PC-3 (cell line): ENCODE data around the gene SYP. TPM values are rescaled to one million over a fixed set of nuclear protein-coding genes. Genes with fewer than 3 reads are reported as not detected.

Source experiments
- ATAC-seq: fragments of 200-7000 bp; cut with Tn5 transposase; 2 replicates; pipeline ENCODE4 v1.9.1; 2020; ENCODE audit warnings: mild to moderate bottlenecking, moderate library complexity
- BruUV-seq: library from RNA; stranded (reverse); fragments of 400-500 nt; replicated peaks from 2 replicates; lab custom pipeline; 2021; lab: Mats Ljungman, UMichigan
- CTCF ChIA-PET: fragments of 300-600 bp; sonication (Branson Sonifier 250); formaldehyde crosslinking; loops from one replicate; lab custom pipeline; 2022; ENCODE audit warnings: antibody characterized with exemption; lab: Charles Lee
- POLR2A ChIA-PET: fragments of 300-600 bp; sonication (Branson Sonifier 250); formaldehyde crosslinking; loops from one replicate; lab custom pipeline; 2022; ENCODE audit warnings: antibody characterized with exemption; ENCODE audit not compliant: unreplicated experiment; lab: Charles Lee
- DNase-seq: peaks from one replicate; pipeline ENCODE4 v3.0.0-alpha.2; 2015
- H2AFZ ChIP-seq: fragments of 300-600 bp; sonication (generic); 2 replicates; pipeline ENCODE4 v1.6.0; 2016; ENCODE audit warnings: antibody characterized with exemption, low read length
- H3F3A ChIP-seq: fragments of 300-600 bp; sonication (generic); one replicate; pipeline ENCODE4 v1.6.0; 2017; ENCODE audit warnings: antibody characterized with exemption, low read length, control low read depth, mild to moderate bottlenecking; ENCODE audit not compliant: unreplicated experiment
- H3K27ac ChIP-seq: fragments of 300-600 bp; sonication (generic); 2 replicates; pipeline ENCODE4 v1.5.1; 2016; ENCODE audit warnings: mild to moderate bottlenecking, low read length
- H3K27me3 ChIP-seq: fragments of 300-600 bp; sonication (generic); 2 replicates; pipeline ENCODE4 v1.6.1; 2016; ENCODE audit warnings: low read length, mixed read lengths
- H3K36me3 ChIP-seq: fragments of 300-600 bp; sonication (generic); 2 replicates; pipeline ENCODE4 v1.6.1; 2016; ENCODE audit warnings: low read depth, mixed run types, low read length, mixed read lengths
- H3K4me1 ChIP-seq: fragments of 300-600 bp; sonication (generic); 2 replicates; pipeline ENCODE4 v1.5.1; 2016; ENCODE audit warnings: low read length; ENCODE audit not compliant: insufficient read depth
- H3K4me2 ChIP-seq: fragments of 300-600 bp; sonication (generic); 2 replicates; pipeline ENCODE4 v1.6.0; 2016; ENCODE audit warnings: low read length
- H3K4me3 ChIP-seq: fragments of 300-600 bp; sonication (generic); 2 replicates; pipeline ENCODE4 v1.5.1; 2016; ENCODE audit warnings: mild to moderate bottlenecking, low read length, mixed read lengths
- H3K79me2 ChIP-seq: fragments of 300-600 bp; sonication (generic); 2 replicates; pipeline ENCODE4 v1.6.1; 2017; ENCODE audit warnings: low read length, mixed read lengths
- H3K9ac ChIP-seq: fragments of 300-600 bp; sonication (generic); 2 replicates; pipeline ENCODE4 v1.6.0; 2016; ENCODE audit warnings: mild to moderate bottlenecking, low read length
- H3K9me2 ChIP-seq: fragments of 300-600 bp; sonication (generic); replicated peaks from 2 replicates; pipeline ENCODE4 v1.6.1; 2016; ENCODE audit warnings: mixed run types, low read length, mixed read lengths
- H3K9me3 ChIP-seq: fragments of 300-600 bp; sonication (generic); 2 replicates; pipeline ENCODE4 v1.6.1; 2016; ENCODE audit warnings: low read length, mixed read lengths
- H4K20me1 ChIP-seq: fragments of 300-600 bp; sonication (generic); 2 replicates; pipeline ENCODE4 v1.6.1; 2016; ENCODE audit warnings: low read length, mixed read lengths
- CTCF ChIP-seq: fragments of 300-600 bp; sonication (generic); conservative IDR thresholded peaks from 2 replicates; pipeline ENCODE4 v1.5.1; 2017; ENCODE audit warnings: antibody characterized with exemption, low read depth, mild to moderate bottlenecking, low read length
- EZH2 ChIP-seq: fragments of 300-600 bp; sonication (generic); IDR thresholded peaks from one replicate; pipeline ENCODE4 v1.6.1; 2017; ENCODE audit warnings: antibody characterized with exemption, mild to moderate bottlenecking, low read length; ENCODE audit not compliant: unreplicated experiment
- EZH2phosphoT487 ChIP-seq: fragments of 300-600 bp; sonication (generic); IDR thresholded peaks from 2 replicates; pipeline ENCODE4 v1.6.1; 2018; ENCODE audit warnings: mild to moderate bottlenecking, antibody characterized with exemption, low read length, borderline replicate concordance
- intact Hi-C: fragments of 100-400 bp; cut with micrococcal nuclease; formaldehyde crosslinking; loops from 2 replicates; pipeline ENCODE4 v1.9.0; 2023
- total RNA-seq: library from RNA; depleted of rRNA; stranded (reverse); fragments of >200 nt; gene quantifications from 2 replicates; pipeline ENCODE4 v1.2.3, GENCODE V29; 2014

The SYP gene
- total RNA-seq, 1 experiment from 2014 or later = 0.47 TPM

GRCh38 chrX:49177873-49178480 lies 22.0 kb downstream of the SYP start:
- H3K9ac ChIP-seq = no peak overlapping the region
- ChIA-PET POLR2A (no interaction called here), CTCF (no interaction called here)
- H3K9me3 ChIP-seq = no peaks in the 10 kb centered on the region
- H3K9me2 ChIP-seq = no peaks in the 10 kb centered on the region
- no peaks in the 10 kb centered on the region for H3K27me3 ChIP-seq
- TF ChIP-seq EZH2phosphoT487 = no peak
- no peak for TF ChIP-seq EZH2
- no peak for TF ChIP-seq CTCF
- H3K79me2 ChIP-seq = peaks cover 16% of the 10 kb centered on the region
- H3K36me3 ChIP-seq = peaks cover 17% of the 10 kb centered on the region
- no peaks in the 10 kb centered on the region for H3F3A ChIP-seq
- H3K4me2 ChIP-seq = no peak overlapping the region
- intact Hi-C loops = no loop called here
- no TSS peak for BruUV-seq
- no peak overlapping the region for H3K4me3 ChIP-seq
- DNase-seq (no peak), ATAC-seq (no peak)
- H3K27ac ChIP-seq = no peak overlapping the region
- peaks cover 5% of the 10 kb centered on the region; the same call in 1 of the 2 replicates for H3K4me1 ChIP-seq
- H2AFZ ChIP-seq = no peak overlapping the region
- peaks cover 7% of the 10 kb centered on the region for H4K20me1 ChIP-seq

GRCh38 chrX:49177338-49177833 lies 22.6 kb downstream of the SYP start:
- BruUV-seq = no TSS peak
- no peaks in the 10 kb centered on the region for H3K27me3 ChIP-seq
- ChIA-PET POLR2A (no interaction called here), CTCF (no interaction called here)
- intact Hi-C loops = no loop called here
- H3K9ac ChIP-seq = no peak overlapping the region
- H3K4me3 ChIP-seq = no peak overlapping the region
- H3K9me3 ChIP-seq = no peaks in the 10 kb centered on the region
- 0 out of 2 replicates have a peak, but pooled peaks have one; percentile 20 for TF ChIP-seq CTCF
- no peak for TF ChIP-seq EZH2
- TF ChIP-seq EZH2phosphoT487 = no peak
- no peak overlapping the region for H3K27ac ChIP-seq
- no peak overlapping the region for H2AFZ ChIP-seq
- H3F3A ChIP-seq = no peaks in the 10 kb centered on the region
- peaks cover 8% of the 10 kb centered on the region; the same call in 1 of the 2 replicates for H3K4me1 ChIP-seq
- peaks cover 15% of the 10 kb centered on the region for H3K36me3 ChIP-seq
- H3K4me2 ChIP-seq = no peak overlapping the region
- H4K20me1 ChIP-seq = peaks cover 10% of the 10 kb centered on the region
- ATAC-seq = peak; percentile 37
- H3K79me2 ChIP-seq = peaks cover 22% of the 10 kb centered on the region
- DNase-seq = no peak
- no peaks in the 10 kb centered on the region for H3K9me2 ChIP-seq
